Dermis microvascular lymphatic vessel endothelial cell (primary cell): Measurements from ENCODE around the gene CSAD. TPM values are rescaled to one million over a fixed set of nuclear protein-coding genes. Genes with fewer than 3 reads are reported as not detected.

Source experiments
- DNase-seq, 2 donors: peaks; one replicate each; pipeline versions ENCODE4 v3.0.0 to v3.0.0-alpha.2; 2010; ENCODE audit warnings: low read depth in 2 of 2
- total RNA-seq: library from RNA; depleted of rRNA; stranded (reverse); fragments of >200 nt; gene quantifications from 2 replicates; pipeline ENCODE4 v1.2.1, GENCODE V29; 2014

CSAD gene
- total RNA-seq, 1 donor from 2014 or later = 2.6 TPM

- no peak for DNase-seq
Observed at GRCh38 chr12:53199700-53200099, 19.0 kb upstream of the CSAD start.

- DNase-seq = no peak
Observed at GRCh38 chr12:53198486-53199110, 17.9 kb upstream of the CSAD start.

GRCh38 chr12:53197011-53197640 lies 16.4 kb upstream of the CSAD start:
- no peak for DNase-seq

- no peak for DNase-seq
Observed at GRCh38 chr12:53196486-53196885, 15.8 kb upstream of the CSAD start.

- DNase-seq = no peak
Observed at GRCh38 chr12:53195516-53196420, 15.0 kb upstream of the CSAD start.

- DNase-seq = no peak
Observed at GRCh38 chr12:53194973-53195372, 14.2 kb upstream of the CSAD start.

- DNase-seq = no peak
Observed at GRCh38 chr12:53193985-53194716, 13.4 kb upstream of the CSAD start.

- DNase-seq = no peak
Observed at GRCh38 chr12:53193040-53193439, 12.3 kb upstream of the CSAD start.

- DNase-seq = no peak
Observed at GRCh38 chr12:53192531-53193021, 11.9 kb upstream of the CSAD start.

- DNase-seq = no peak
Observed at GRCh38 chr12:53191885-53192530, 11.3 kb upstream of the CSAD start.

GRCh38 chr12:53191096-53191884 lies 10.6 kb upstream of the CSAD start:
- no peak for DNase-seq

GRCh38 chr12:53190108-53190729 lies 9.5 kb upstream of the CSAD start:
- DNase-seq = peak; percentile 10 to 52

GRCh38 chr12:53187145-53187899 lies 6.6 kb upstream of the CSAD start:
- DNase-seq = no peak

GRCh38 chr12:53186745-53187144 lies 6.0 kb upstream of the CSAD start:
- no peak for DNase-seq

GRCh38 chr12:53185582-53186153 lies 4.9 kb upstream of the CSAD start:
- no peak for DNase-seq

GRCh38 chr12:53184828-53185227 lies 4.1 kb upstream of the CSAD start:
- DNase-seq = no peak

GRCh38 chr12:53182903-53183302 lies 2.2 kb upstream of the CSAD start:
- no peak for DNase-seq

GRCh38 chr12:53181935-53182334 lies 1.2 kb upstream of the CSAD start:
- DNase-seq = no peak
